ENCODE results near the gene NDUFB10.

DNA sequence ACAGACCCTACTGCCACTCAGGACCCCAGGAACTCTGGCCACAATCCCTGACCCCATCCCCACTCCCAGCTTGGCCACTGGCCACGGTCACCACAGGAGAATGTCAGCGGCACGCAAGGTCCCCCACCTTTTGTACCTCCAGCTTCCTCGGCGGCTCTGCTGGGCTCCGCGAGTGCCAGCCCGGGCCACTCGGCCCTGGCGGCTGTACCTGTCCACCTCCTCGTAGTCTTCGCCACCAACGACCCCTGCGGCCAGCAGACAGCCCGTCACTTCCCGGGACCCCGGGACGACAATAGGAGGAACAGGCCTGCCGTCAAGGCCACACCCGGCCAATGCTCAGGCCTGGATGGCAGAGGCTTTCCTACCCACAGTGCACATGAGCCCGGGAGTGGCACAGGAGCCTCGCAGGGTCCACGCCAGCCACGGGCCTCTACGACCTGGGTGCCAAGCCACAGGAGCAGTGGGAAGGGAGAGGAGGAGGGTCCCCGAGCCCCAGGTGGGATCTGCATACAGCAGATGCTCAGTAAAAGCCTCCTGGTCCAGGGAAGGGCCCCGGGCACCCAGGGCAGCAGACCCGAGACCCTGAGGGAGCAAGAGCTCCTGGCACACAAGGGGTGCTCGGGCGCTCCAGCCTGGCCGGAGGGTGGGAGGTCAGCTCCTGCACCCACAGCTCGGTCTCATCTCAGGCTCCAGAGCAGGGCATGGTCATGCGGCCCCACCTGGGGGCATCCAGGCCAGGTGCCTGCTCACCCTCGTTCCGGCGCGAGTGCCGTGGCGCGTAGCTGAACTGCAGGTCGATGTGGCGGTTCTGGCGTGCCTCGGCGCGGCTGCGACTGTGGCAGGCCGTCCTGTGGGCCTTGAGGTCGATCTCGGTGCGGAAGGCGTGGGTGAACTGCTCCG is 42.4 kb downstream of the NDUFB10 start:
- TF ChIP-seq, protein P1, sequence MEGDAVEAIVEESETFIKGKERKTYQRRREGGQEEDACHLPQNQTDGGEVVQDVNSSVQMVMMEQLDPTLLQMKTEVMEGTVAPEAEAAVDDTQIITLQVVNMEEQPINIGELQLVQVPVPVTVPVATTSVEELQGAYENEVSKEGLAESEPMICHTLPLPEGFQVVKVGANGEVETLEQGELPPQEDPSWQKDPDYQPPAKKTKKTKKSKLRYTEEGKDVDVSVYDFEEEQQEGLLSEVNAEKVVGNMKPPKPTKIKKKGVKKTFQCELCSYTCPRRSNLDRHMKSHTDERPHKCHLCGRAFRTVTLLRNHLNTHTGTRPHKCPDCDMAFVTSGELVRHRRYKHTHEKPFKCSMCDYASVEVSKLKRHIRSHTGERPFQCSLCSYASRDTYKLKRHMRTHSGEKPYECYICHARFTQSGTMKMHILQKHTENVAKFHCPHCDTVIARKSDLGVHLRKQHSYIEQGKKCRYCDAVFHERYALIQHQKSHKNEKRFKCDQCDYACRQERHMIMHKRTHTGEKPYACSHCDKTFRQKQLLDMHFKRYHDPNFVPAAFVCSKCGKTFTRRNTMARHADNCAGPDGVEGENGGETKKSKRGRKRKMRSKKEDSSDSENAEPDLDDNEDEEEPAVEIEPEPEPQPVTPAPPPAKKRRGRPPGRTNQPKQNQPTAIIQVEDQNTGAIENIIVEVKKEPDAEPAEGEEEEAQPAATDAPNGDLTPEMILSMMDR (IDR thresholded peaks at IDR 0.05; ENCODE audit: low read depth, low read length, missing input control): no peak
- TF ChIP-seq SP1 (IDR thresholded peaks at IDR 0.05) (no peak), RAD21 (IDR thresholded peaks at IDR 0.05) (no peak), JUND (IDR thresholded peaks at IDR 0.05) (no peak), ZBTB33 (IDR thresholded peaks at IDR 0.05) (no peak), TAF1 (conservative IDR thresholded peaks at IDR 0.05) (no peak), EGR1 (IDR thresholded peaks at IDR 0.05; ENCODE audit: low read depth in 2 of 2) (no peak), HNF4A (conservative IDR thresholded peaks at IDR 0.05) (no peak), RXRA (IDR thresholded peaks at IDR 0.05) (no peak), NR2F2 (IDR thresholded peaks at IDR 0.05) (no peak), YY1 (IDR thresholded peaks at IDR 0.05) (no peak), GABPA (IDR thresholded peaks at IDR 0.05 in 1 of 2, conservative IDR thresholded peaks at IDR 0.05 in 1 of 2) (no peak)
- TF ChIP-seq, protein P2, sequence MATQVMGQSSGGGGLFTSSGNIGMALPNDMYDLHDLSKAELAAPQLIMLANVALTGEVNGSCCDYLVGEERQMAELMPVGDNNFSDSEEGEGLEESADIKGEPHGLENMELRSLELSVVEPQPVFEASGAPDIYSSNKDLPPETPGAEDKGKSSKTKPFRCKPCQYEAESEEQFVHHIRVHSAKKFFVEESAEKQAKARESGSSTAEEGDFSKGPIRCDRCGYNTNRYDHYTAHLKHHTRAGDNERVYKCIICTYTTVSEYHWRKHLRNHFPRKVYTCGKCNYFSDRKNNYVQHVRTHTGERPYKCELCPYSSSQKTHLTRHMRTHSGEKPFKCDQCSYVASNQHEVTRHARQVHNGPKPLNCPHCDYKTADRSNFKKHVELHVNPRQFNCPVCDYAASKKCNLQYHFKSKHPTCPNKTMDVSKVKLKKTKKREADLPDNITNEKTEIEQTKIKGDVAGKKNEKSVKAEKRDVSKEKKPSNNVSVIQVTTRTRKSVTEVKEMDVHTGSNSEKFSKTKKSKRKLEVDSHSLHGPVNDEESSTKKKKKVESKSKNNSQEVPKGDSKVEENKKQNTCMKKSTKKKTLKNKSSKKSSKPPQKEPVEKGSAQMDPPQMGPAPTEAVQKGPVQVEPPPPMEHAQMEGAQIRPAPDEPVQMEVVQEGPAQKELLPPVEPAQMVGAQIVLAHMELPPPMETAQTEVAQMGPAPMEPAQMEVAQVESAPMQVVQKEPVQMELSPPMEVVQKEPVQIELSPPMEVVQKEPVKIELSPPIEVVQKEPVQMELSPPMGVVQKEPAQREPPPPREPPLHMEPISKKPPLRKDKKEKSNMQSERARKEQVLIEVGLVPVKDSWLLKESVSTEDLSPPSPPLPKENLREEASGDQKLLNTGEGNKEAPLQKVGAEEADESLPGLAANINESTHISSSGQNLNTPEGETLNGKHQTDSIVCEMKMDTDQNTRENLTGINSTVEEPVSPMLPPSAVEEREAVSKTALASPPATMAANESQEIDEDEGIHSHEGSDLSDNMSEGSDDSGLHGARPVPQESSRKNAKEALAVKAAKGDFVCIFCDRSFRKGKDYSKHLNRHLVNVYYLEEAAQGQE (IDR thresholded peaks at IDR 0.05): no peak
- TF ChIP-seq, protein P3, sequence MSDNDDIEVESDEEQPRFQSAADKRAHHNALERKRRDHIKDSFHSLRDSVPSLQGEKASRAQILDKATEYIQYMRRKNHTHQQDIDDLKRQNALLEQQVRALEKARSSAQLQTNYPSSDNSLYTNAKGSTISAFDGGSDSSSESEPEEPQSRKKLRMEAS (IDR thresholded peaks at IDR 0.05): no peak
